GM20000 (cell line): ENCODE data around the gene NDUFA13.

Source experiments
- DNase-seq: peaks from one replicate; pipeline ENCODE4 v3.0.0; 2012; ENCODE audit warnings: low spot score
- TF ChIP-seq, protein P1 (sequence below): IDR thresholded peaks from 2 replicates; pipeline ENCODE4 v1.5.1; 2012; ENCODE audit warnings: mild to moderate bottlenecking, control low read depth; ENCODE audit errors: extremely low read depth, missing control alignments

The NDUFA13 gene

DNA sequence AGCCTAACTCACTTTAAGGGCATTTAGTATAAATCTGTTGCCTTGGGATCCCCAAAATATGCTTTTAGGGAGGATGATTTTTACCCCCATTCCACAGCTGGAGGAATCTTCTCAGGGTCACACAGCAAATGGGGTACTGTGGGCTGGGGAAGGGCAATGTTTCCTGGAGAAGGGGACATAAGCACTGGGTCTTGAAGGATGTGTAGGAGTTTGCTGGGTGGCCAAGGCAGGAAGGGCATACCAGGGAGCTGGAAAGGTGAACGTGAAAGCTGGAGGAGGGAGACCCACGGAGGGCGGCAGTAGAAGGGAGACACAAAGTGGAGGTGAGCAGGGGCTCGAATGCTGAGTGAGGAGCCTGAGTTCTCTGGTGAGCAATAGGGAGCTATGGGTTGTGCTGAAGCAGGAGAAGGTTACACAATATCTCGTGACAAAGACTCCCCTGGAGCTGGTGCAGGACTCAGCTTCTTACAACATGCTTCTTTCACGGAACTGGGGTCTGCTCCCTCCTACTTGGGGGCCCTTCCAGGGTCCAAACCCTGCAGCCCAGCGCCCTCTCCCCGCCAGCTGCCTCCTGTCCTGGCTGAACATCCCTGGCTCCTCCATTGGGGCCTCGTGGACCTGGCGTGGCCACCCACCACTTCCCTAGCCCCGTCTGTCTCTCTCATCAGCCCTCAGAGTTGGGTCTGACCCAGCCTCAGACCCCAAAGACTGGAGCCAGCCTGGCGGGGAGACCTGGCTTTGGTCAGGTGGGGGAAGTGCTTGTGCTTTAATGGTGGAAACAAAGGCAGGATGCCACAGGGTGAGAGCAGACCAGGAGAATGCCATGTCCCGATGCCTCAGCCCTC lies 33.1 kb downstream of the NDUFA13 start:
- no peak for DNase-seq
- TF ChIP-seq, protein P1, sequence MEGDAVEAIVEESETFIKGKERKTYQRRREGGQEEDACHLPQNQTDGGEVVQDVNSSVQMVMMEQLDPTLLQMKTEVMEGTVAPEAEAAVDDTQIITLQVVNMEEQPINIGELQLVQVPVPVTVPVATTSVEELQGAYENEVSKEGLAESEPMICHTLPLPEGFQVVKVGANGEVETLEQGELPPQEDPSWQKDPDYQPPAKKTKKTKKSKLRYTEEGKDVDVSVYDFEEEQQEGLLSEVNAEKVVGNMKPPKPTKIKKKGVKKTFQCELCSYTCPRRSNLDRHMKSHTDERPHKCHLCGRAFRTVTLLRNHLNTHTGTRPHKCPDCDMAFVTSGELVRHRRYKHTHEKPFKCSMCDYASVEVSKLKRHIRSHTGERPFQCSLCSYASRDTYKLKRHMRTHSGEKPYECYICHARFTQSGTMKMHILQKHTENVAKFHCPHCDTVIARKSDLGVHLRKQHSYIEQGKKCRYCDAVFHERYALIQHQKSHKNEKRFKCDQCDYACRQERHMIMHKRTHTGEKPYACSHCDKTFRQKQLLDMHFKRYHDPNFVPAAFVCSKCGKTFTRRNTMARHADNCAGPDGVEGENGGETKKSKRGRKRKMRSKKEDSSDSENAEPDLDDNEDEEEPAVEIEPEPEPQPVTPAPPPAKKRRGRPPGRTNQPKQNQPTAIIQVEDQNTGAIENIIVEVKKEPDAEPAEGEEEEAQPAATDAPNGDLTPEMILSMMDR = no peak

DNA sequence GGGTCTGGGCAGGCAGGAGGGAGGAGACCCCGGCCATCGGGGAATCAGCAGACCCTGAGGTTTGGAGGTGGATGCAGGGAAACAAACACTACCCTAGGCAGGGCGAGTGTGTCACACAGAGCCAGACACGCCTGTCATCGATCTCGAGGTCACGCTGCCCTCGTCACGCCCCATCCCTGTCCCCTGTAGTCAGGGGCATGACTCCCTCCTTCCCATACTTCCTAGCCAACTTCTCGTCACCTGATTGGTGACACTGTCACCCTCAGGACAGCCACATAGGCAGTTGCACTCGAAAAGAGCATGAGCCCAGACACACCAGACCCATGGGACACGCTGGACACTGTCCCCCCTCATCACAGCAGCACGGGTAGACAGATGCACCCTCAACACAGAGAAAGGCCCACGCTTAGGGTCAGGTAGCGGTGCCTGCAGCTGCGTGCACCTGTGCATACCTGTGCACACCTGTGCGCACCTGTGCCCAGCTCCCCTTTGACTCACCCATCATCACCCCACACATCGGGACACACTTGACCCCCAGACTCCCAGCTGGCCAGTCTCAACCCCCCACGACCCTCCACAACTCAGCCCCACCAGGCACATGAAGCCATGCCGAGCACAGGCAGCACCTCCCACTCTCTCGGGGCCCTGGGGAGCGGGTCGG lies 33.9 kb downstream of the NDUFA13 start:
- TF ChIP-seq, protein P1 = no peak
- DNase-seq = no peak

DNA sequence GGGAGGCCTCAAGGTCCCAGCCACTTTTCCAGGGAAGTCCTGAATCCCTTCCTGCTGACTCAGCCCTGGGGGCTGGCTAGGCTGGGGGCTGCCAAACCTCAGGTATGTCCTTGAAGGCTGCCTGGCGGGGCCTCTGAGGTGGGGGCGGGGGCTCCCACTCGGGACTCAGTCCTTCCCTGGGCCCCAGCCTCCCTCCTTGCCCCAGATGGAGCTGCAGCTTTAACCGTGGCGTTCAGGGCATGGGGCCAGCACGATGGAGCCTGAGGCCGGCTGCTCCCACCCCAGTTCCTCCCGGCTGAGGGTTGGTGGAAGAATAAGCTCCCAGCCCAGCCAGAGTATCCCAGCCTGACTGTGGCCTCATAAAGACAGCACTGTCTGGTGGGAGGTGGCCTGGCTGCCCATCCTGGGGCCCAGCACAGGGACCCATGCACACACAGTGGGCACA lies 34.5 kb downstream of the NDUFA13 start:
- DNase-seq = no peak

DNA sequence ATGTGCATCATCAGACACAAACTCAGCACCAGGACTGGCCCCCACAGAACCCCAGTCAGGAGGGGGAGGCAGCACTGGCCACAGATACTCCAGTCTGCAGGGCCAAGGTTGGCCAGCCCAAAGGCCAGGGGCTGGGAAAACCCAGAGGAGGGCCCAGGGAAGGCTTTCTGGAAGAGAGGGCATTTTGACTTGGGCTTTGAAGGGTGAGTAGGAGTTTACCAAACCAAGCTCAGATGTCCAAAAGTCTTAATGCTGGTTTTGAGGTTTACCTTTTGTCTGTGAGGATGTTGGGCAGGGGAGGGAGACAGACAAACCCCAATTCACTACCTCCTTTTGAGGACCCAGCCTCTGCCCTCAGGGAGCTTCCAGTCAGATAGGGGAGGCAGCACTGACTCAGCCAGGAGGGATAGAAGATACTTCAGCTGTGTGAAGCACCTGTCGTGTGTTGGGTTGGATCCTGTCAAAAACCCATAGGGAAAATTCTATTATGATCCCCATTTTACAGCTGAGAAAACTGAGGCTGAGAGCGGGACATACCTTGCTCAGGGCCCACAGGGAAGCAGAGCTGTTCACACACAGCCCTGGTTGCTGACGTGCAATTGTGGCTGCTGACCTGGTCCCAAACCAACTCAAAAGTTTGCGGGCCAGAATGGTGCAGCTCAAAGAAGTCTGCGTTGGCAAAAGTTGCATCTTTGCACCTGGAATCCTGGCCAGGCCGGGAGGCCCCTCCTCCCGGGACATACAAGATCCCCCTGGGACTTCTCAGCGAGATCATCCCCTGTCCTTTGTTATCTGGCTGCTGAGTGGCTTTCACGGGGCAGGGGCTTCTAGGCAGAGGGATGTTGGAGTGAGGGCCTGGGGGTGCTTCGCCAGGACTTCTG lies 35.2 kb downstream of the NDUFA13 start:
- no peak for DNase-seq
- TF ChIP-seq, protein P1 = no peak

More for the DNA sequence above, 34.5 kb downstream of the NDUFA13 start:
- TF ChIP-seq, protein P1 = no peak

DNA sequence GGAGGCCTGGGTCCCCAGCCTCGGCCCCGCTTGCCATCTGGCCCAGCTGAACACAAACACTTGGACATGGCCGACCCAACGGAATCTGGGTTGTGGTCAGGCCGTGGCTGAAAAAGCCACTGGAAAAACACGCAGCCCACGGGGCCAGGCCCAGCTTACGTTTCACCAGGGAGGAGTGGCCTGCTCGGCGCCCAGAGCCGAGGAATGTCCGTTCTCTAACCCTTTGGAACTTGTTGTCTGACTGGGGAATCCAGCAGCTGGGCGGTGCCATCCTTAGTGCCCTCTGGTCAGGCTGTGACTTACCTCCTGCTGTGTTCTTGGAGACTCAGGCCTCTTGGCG lies 35.8 kb downstream of the NDUFA13 start:
- no peak for DNase-seq
- TF ChIP-seq, protein P1 = no peak

DNA sequence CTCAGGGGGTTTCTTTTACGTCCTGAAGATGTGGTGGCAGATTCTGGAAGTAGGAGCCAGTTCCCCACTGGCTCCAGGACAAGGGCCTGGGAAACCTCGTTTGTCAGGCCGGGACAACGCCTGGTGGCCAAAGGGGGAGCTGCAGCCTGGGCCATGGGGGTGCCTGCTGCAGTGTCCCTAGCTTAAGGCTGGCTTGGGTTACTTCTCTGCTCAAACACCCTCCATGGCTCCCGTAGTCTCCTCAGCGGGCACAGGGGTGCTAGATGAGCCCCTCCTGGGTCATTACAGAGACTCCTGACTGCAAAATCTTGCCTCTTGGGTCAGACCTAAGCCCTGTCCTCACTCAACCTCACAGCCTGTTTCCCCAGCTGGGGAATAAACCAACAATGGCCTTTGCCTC lies 36.8 kb downstream of the NDUFA13 start:
- TF ChIP-seq, protein P1 = peak; percentile 27
- peak; percentile 70 for DNase-seq
